Endothelial cell of umbilical vein (primary cell): ENCODE results near the gene DUS1L.

ENCODE experiments used
- EZH2 ChIP-seq: IDR thresholded peaks from 2 replicates; pipeline ENCODE4 v1.6.1; 2012; ENCODE audit warnings: borderline replicate concordance, low read depth, mild to moderate bottlenecking, moderate library complexity, low read length, inconsistent platforms; ENCODE audit not compliant: severe bottlenecking
- MAX ChIP-seq: IDR thresholded peaks from 2 replicates; pipeline ENCODE4 v1.6.1; 2011; ENCODE audit not compliant: insufficient read depth, insufficient read length
- POLR2A ChIP-seq: IDR thresholded peaks from 2 replicates; pipeline ENCODE4 v1.6.1; 2012; ENCODE audit warnings: low read depth, mild to moderate bottlenecking, control low read depth, low read length
- TF ChIP-seq, protein P1 (sequence below), 2 donors: IDR thresholded peaks; 1 replicate in 1 of 2; 2 replicates in 1 of 2; pipeline ENCODE4 v1.5.1; 2011; ENCODE audit warnings: low read length in 2 of 2, mild to moderate bottlenecking in 2 of 2, moderate library complexity in 2 of 2, control low read depth in 1 of 2, inconsistent platforms in 1 of 2, low read depth in 1 of 2; ENCODE audit not compliant: insufficient read depth in 1 of 2; ENCODE audit errors: extremely low read depth in 1 of 2

- TF ChIP-seq, protein P1, sequence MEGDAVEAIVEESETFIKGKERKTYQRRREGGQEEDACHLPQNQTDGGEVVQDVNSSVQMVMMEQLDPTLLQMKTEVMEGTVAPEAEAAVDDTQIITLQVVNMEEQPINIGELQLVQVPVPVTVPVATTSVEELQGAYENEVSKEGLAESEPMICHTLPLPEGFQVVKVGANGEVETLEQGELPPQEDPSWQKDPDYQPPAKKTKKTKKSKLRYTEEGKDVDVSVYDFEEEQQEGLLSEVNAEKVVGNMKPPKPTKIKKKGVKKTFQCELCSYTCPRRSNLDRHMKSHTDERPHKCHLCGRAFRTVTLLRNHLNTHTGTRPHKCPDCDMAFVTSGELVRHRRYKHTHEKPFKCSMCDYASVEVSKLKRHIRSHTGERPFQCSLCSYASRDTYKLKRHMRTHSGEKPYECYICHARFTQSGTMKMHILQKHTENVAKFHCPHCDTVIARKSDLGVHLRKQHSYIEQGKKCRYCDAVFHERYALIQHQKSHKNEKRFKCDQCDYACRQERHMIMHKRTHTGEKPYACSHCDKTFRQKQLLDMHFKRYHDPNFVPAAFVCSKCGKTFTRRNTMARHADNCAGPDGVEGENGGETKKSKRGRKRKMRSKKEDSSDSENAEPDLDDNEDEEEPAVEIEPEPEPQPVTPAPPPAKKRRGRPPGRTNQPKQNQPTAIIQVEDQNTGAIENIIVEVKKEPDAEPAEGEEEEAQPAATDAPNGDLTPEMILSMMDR (IDR thresholded peaks at IDR 0.05; ENCODE audit: extremely low read depth in 1 of 2, insufficient read depth in 1 of 2, low read depth in 1 of 2, low read length in 2 of 2) = no peak
- TF ChIP-seq MAX (no peak), EZH2 (no peak), POLR2A (no peak)
Observed at GRCh38 chr17:82047379-82047778, 18.2 kb downstream of the DUS1L start.
